GM19372 (cell line): Measurements from ENCODE around the gene GOLGA6L7.
"Not testable (repeated sequence)": the region's sequence is repeated elsewhere in the genome, so short reads cannot be mapped to it uniquely, and the experiment has no call there.

Experiments used
- ATAC-seq: cut with Tn5 transposase; IDR thresholded peaks from one replicate; pipeline ENCODE4 v1.9.1; 2021; ENCODE audit warnings: mild to moderate bottlenecking, low read depth, moderate library complexity; ENCODE audit not compliant: unreplicated experiment

Gene GOLGA6L7

DNA sequence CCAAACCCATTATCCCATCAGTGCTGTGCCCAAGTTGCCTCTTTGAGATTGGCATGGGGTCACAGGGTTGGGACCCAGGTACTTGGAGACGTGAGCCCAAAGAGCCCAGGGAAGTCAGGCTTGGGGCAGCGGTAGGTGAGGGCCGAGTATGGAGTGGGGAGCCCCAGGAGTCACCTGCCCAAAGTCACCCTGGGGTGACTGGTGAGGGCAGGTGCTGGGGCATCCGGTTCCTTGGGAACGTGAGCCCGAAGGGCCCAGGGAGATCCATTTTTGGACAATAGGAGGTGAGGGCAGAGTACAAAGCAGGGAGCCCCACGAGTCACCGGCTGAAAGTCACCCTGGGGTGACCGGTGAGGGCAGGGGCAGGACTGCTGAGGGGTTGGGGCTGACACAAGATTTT is 485 bp downstream of the GOLGA6L7 start:
- ATAC-seq: not testable (repeated sequence)

DNA sequence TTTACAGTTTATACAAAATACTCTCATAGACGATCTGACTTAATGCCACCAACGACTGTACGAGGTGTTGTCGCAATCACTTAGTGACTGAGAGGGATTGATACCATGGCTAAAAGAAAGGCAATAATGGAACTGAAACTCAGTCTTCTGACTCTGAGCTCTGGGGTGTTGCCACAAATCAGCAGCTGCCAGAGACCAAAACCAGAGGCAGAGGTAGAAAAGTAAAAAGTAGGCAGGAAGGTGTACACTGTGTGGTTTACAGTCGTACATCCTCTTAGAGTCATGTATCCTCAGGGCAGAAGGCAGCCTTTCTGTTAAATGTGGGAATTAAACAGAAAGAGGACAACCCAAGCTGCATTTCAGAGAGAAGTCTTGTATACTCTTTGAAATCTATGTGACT is 1.2 kb downstream of the GOLGA6L7 start:
- ATAC-seq: not testable (repeated sequence)

DNA sequence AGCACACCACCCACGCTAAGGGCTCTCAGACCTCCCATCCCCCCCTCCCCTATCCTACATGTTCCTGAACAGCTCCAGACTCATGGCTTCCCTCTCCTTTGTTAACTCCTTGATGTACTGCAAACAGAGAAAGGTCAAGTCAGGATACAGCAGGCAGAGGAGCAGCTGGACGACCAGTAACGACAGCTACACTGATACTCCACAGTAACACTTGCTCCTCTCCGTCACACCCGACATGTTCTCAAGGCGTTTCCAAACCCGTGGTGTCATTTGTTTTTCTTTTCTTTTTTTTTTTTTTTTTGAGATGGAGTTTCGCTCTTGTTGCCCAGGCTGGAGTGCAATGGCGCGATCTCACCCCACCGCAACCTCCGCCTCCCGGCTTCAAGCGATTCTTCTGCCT is 4.3 kb downstream of the GOLGA6L7 start:
- not testable (repeated sequence) for ATAC-seq

DNA sequence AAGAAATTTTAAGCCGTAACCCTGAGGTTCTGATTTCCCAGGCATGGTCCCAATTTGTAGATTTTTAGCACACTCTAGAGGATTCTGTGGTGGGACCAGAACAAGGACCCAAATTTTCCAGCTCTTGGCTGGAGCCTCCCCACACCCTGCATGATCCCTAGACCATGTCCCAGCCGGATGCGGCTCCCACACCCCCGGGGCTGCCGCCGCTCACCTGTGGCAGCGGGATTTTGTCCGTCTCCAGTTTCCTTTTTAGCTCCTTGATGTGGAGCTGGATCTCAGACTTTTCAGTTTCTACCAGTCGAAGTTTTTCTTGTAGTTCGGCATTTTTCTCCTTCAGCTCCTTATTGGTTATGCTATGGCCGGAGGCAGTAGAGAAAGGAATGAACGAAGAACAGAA is 4.9 kb downstream of the GOLGA6L7 start:
- not testable (repeated sequence) for ATAC-seq

DNA sequence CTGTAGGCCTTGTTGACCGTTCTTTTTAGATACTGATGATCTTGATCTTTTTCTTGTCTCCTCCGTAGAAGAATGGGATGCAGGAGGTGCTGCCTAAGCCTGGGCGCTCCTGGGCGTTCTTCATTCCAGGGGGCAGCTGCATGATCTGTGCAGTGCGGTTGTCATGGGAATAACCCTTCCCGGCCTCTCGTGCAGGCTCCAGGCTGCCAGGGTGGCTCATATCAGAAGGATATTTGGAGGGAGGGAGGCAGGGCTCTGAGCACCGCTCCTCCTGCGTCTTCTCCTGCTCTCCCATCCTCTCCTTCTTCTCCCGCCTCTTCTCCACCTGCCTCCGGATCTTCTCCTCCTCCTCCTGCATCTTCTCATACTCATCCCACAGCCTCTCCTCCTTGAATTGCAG is 6.2 kb downstream of the GOLGA6L7 start:
- not testable (repeated sequence) for ATAC-seq

DNA sequence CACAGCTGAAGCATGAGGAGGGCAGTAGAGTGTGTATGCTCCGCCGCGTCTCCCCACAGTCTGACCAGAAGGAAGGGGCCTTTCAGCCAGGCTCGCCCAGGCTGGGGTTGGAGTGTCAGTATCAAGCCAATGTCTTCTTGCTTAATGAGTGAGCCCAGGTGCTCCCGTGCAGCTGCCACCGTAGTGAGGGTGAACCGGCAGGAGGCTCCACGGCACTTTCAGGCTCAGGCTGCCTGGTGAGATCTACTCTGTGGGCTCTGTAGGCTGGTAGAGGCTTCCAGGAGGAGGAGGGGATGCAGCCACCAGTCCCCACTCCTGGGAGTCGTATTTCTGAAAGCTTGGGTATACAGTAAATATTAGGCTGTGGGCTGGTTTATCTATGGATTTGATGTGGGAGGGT is 8.2 kb downstream of the GOLGA6L7 start:
- not testable (repeated sequence) for ATAC-seq

DNA sequence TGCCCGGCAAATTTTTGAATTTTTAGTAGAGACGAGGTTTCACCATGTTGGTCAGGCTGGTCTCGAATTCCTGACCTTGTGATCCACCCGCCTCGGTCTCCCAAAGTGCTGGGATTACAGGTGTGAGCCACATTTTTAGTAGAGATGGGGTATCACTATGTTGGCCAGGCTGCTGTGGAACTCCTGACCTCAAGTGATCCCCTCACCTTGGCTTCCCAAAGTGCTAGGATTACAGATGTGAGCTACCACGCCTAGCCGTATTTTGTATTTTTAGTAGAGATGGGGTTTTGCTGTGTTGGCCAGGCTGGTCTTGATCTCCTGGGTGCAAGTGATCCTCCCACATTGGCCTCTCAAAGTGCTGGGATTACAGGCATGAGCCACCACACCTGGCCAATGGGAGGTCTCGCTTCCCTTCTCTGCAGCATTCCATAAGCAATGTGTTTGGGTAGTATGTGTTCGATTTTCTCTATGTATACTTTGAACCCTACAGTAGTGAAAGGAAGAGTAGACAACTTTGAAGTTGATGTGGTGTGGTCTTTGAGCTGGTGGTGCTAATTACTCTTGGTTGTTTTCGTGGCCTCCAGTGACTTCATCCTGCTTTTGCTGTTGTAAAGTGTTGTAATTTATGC is 13.4 kb downstream of the GOLGA6L7 start:
- not testable (repeated sequence) for ATAC-seq

DNA sequence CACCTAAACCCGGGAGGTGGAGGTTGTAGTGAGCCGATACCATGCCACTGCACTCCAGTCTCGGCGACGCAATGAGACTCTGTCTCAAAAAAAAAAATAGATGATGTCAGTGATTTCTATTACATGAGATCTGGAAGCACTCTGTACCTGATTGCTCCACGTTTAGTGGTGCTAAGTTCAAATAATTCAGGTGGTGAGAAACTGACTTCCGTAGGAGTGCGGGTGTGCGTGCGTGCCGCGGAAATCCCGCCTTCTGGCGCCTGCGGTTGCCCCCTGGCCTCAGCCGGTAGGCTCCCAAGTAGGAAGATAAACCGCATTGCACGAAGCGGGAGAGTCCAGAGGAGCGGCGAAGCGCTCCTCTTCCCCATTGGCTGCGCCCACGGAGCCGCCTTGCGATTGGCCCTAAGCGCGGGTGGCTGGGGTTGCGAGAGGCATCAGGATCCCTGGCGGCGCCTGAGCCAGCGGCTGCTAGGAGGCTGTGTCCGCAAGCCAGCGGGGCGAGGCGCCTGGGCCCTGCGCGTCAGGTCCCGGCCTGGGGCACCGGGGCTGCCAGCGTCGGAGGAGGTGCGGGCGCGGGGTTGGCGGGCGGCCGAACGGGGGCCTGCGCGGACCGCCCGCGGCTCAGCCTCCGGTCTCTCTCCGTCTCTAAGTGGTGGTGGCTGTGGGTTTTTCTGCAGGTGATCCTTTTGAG is 16.4 kb downstream of the GOLGA6L7 start:
- ATAC-seq: not testable (repeated sequence)

DNA sequence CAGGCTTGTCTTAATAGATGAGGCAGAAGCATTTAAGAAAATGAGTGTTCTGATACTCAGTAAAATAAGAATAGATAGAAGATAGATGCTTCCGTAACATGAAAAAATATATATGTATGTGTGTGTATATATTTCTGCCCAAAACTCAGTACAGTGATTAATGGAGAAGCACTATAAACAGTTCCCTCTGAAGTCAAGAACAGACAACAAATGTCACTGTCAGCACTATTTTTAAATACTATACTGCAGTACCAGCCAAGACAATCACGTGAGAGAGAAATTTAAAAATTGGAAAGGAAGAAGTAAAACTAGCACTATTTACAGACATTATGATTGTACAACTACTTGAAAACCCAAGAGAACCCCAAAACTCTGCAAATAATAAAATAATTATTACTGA is 27.0 kb downstream of the GOLGA6L7 start:
- not testable (repeated sequence) for ATAC-seq

DNA sequence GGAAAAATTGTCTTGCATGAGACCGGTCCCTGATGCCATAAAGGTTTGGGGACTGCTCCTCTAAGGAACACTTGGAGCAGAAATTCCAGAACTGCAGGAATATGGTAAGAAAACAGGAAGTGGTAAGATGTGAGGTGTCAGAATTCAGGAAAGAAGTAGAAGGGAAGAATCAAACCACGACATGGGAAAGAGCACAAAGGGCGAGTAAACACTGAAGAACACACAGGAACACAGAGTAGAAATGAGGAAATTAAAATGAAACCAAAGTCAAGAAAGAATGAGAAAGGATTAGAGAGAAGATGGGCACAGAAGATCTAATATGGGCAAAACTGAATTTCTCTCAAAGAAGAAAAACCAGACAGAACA is 28.5 kb downstream of the GOLGA6L7 start:
- not testable (repeated sequence) for ATAC-seq

DNA sequence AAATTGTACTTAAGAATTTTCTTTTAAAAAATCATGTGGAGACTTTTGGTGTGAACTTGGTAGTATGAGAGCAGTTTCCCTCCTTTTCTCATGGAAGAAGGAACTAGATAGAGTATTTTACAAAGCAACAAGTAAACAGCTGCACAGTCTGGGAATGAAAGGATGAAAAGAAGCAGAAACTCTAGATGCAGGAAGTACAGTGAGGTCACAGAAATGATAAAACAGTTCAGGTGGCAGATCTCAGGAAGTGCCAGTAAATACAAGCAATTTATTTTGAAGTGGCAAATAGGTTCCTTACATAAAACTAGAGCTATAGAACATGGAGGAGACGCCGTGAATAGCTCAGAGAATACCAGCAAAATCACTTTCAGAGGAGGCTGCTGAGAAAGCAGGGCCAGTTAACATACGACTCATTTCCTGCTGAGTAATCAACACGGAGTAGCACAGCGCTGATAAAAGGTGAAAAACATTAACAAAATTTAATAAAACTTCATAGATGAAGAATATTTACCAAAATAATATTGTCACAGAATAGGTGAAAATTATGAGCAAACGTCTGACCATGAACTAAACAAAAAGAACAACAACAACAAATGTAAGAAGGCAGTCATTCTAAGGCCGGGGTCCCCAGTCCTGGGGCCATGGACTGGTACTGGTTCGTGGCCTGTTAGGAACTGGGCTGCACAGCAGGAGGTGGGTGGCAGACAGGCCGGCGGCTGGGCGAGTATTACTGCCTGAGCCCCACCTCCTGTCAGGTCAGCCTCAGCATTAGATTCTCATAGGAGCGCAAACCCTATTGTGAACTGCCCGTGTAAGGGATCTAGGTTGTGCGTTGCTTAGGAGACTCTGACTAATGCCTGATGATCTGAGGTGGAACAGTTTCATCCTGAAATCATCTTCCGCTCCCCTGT is 29.2 kb downstream of the GOLGA6L7 start:
- ATAC-seq: not testable (repeated sequence)

DNA sequence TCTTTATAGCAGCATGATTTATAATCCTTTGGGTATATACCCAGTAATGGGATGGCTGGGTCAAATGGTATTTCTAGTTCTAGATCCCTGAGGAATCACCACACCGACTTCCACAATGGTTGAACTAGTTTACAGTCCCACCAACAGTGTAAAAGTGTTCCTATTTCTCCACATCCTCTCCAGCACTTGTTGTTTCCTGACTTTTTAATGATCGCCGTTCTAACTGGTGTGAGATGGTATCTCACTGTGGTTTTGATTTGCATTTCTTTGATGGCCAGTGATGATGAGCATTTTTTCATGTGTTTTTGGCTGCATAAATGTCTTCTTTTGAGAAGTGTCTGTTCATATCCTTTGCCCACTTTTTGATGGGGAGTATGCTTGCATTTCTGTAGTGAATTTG is 30.3 kb downstream of the GOLGA6L7 start:
- ATAC-seq: not testable (repeated sequence)

DNA sequence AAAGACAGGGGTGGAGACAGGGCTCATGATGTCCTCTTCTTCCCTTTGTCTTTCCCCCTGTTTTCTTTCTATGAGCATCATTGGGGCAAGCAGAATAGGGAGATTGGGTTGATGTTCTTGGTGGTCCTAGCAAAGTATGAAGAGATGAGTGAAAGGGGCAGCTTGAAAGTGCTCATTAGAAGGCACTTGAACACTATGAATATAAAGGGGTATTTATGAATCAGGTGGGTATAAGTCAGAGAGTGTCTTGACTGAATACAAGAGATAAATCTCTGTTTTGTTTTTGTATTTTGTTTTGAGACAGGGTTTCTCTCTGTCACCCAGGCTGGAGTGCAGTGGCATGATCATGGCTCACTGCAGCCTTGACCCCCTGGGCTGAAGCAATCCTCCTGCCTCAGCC is 34.4 kb downstream of the GOLGA6L7 start:
- not testable (repeated sequence) for ATAC-seq

DNA sequence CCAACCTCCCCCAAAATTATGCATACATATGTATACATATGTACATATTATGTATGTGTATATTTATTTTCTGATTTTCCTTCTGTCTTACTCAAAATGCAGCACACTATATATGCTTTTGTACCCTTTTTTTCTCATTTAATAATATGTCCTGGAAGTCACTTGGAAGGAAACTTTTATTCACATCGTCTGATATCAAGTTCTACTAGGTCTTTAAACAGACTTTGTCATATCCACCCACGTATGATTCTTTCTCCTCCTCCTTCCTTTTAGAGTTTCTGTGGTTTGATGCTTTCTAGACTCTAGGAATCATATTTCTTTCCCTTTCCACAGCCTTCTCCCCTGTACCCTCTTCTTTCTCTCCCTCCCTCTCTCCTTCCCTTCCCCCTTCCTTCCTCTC is 35.1 kb downstream of the GOLGA6L7 start:
- not testable (repeated sequence) for ATAC-seq

DNA sequence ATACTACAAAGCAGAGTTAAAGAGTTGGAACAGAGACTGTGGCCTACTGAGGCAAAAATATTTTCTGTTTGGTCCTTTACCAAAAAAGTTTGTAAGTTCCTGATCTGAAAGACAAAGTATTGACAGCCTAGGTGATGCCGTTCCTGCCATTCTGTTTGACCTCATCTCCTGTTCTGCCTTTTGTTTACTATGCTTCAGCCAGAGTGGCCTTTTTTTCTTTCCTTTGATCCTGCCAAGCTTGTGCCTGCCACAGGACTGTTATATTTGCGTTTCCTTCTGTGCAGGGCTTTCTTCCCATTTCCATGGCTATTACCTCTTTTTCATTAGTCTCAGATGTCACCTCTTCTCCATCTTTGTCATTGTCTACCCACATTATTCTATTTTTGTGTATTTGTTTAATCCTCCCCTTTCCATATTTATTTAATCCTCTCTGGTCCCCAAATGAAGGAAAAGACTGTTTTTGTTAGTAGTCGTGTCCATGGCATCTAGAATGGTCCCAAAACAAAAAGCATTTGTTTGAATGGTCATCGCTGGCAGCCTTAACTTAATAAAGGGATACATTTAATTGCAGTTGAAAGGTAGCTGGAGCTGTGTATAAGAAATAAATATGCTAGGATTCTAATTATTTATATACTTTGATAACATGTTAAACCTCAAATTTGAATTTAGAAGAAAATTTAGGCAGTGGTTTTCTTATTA is 36.4 kb downstream of the GOLGA6L7 start:
- not testable (repeated sequence) for ATAC-seq

DNA sequence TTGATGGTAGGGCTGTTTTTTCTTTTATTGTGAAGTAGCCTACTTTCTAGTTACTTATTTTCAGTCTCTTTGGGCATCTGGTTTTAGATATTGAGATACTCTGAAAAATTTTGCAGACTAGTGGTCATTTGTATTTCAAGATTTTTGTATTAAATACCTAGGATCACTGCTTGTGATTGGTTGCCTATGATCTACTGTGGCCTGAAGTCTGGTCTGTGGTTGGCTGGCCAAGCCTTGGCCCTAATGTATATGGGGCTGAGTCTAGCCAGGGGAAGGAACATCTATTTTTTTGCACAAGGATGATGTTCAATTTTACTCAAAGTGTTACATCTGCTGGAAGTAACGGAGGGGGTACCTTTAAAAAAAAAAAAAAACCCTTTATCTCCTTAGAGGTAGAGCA is 38.0 kb downstream of the GOLGA6L7 start:
- ATAC-seq: not testable (repeated sequence)

DNA sequence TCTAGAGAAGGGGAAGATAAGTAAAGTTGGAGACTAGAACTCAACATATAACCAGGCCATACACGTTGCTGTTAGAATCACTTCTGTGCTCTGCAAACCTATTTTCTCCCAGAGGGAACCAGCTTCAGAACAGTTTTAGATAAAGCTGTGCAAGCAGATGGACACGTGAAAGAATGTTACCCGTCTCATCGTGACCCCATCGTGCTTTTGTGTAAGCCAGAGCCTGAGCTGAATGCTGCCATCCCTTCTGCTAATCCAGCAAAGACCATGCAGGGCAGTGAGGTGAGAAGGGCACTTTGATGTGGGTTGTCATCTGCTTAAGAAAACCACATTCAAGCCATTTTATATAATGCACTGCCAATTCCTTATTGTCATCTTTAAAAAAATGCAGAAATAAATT is 40.3 kb downstream of the GOLGA6L7 start:
- ATAC-seq: not testable (repeated sequence)

DNA sequence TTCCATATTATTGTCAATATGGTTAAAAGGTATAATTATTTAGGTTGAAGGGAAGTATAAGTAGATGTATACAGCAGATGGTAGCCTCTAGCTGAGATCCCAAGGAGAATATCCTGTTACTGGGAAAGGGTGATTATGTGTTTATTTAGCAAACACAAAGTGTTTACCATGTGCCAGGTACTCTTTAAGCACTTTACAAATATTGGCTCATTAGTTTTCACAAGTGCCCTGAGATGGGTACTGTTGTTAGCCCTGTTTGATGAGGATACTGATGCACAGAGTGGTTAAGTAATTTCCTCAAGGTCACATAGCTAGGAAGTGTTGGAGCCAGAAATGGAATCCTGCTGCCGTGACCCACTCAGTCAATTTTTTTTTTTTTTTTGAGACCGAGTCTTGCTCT is 48.1 kb downstream of the GOLGA6L7 start:
- not testable (repeated sequence) for ATAC-seq

DNA sequence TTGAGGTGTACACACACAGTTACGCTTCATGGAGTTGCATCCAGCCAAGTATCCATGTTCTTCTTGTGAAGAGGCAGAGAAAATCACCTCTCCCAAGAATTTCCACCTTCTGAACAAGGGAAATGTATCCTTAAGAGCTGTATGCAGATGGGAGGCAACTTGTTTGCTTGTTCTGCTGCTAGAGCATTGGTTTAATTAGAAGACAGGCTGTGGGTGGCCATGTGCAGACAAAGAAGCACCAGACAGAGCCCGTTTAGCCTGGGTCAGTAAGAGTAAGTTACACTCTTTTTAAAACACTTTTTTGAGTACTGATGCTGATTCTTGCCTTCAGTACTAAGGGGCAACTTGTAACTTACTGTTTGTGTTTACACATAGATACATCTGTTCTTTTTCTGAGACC is 50.2 kb downstream of the GOLGA6L7 start:
- ATAC-seq: not testable (repeated sequence)

DNA sequence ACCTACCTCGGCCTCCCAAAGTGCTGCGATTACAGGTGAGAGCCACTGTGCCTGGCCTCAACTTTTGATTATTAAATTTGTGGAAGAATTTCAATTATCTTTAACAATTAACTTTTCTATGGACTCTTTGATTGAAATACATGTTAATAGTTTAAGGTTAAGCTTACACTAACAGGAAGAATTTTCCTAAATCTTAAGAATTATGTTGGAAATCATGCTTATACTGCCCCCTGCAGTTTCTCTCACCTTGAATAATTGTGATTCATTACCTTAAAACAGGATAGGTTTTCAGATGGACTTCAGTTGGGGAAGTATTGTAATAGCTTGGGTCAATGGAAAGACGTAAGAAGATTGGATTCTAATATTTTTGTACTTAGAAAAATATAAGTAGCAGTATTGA is 54.2 kb downstream of the GOLGA6L7 start:
- not testable (repeated sequence) for ATAC-seq
